B cell (primary cell): ENCODE results near the gene CYFIP2. TPM values are rescaled to one million over a fixed set of nuclear protein-coding genes. Genes with fewer than 3 reads are reported as not detected.
"Not testable (repeated sequence)": the region's sequence is repeated elsewhere in the genome, so short reads cannot be mapped to it uniquely, and the experiment has no call there.

Experiments used
- ATAC-seq: fragments of 200-7000 bp; cut with Tn5 transposase; one replicate; pipeline ENCODE4 v1.10.0; 2021; ENCODE audit warnings: low read depth, mild to moderate bottlenecking, moderate number of reproducible peaks, moderate library complexity
- CTCF ChIA-PET: fragments of 350-600 bp; sonication (Branson Sonifier 250); formaldehyde crosslinking; loops from one replicate; lab custom pipeline; 2021; ENCODE audit warnings: antibody characterized with exemption, inconsistent platforms; lab: Charles Lee
- POLR2A ChIA-PET: fragments of 350-600 bp; sonication (Branson Sonifier 250); formaldehyde crosslinking; loops from one replicate; lab custom pipeline; 2021; ENCODE audit warnings: antibody characterized with exemption; lab: Charles Lee
- DNase-seq: peaks from one replicate; pipeline ENCODE4 v3.0.0; 2013
- H2AFZ ChIP-seq: 2 replicates; pipeline ENCODE4 v1.6.1; 2012; ENCODE audit warnings: mild to moderate bottlenecking, low read depth, low read length; ENCODE audit not compliant: insufficient read depth, poor library complexity, severe bottlenecking
- H3K27ac ChIP-seq, 2 donors: 1 replicate in 1 of 2; 2 replicates in 1 of 2; pipeline ENCODE4 v1.5.1; 2012 to 2013; ENCODE audit warnings: low read length in 2 of 2, mild to moderate bottlenecking in 2 of 2, moderate library complexity in 1 of 2
- H3K27me3 ChIP-seq, 4 experiments: fragments of 200-600 bp in 1 of 4; sonication (generic) in 1 of 4; replicated peaks in 1 of 4; 1 replicate in 2 of 4; 2 replicates in 2 of 4; pipeline versions ENCODE4 v1.6.1 to v1.7.0; 2013 to 2016; ENCODE audit warnings: low read length in 3 of 4, mild to moderate bottlenecking in 2 of 4, mixed read lengths in 1 of 4, moderate library complexity in 1 of 4; ENCODE audit not compliant: insufficient read depth in 4 of 4, control insufficient read depth in 3 of 4; ENCODE audit errors: control extremely low read depth in 1 of 4
- H3K36me3 ChIP-seq, 2 experiments: replicated peaks in 1 of 2; 1 replicate in 1 of 2; 2 replicates in 1 of 2; pipeline versions ENCODE4 v1.6.1 to v1.7.1; 2013; ENCODE audit warnings: low read length in 1 of 2; ENCODE audit not compliant: insufficient read depth in 2 of 2, control insufficient read depth in 1 of 2; ENCODE audit errors: control extremely low read depth in 1 of 2, extremely low read depth in 1 of 2
- H3K4me1 ChIP-seq, 2 donors: fragments of 200-600 bp in 1 of 2; sonication (generic) in 1 of 2; 1 replicate in 1 of 2; 2 replicates in 1 of 2; pipeline versions ENCODE4 v1.5.1 to v1.6.1; 2013 to 2017; ENCODE audit warnings: low read length in 2 of 2; ENCODE audit not compliant: control insufficient read depth in 2 of 2, insufficient read depth in 2 of 2
- H3K4me2 ChIP-seq: replicated peaks from 2 replicates; pipeline ENCODE3; 2012; ENCODE audit warnings: mild to moderate bottlenecking, low read depth, low read length; ENCODE audit not compliant: poor library complexity, severe bottlenecking
- H3K4me3 ChIP-seq, 5 experiments: fragments of 200-600 bp in 1 of 5; sonication (generic) in 1 of 5; 1 replicate in 3 of 5; 2 replicates in 2 of 5; pipeline versions ENCODE4 v1.5.1 to v1.7.0; 2011 to 2016; ENCODE audit warnings: low read length in 4 of 5, mild to moderate bottlenecking in 4 of 5, low read depth in 2 of 5, control low read depth in 1 of 5, moderate library complexity in 1 of 5; ENCODE audit not compliant: insufficient read depth in 1 of 5; ENCODE audit errors: control extremely low read depth in 1 of 5, extremely low read depth in 1 of 5
- H3K79me2 ChIP-seq: fragments of 200-600 bp; sonication (generic); one replicate; pipeline ENCODE4 v1.6.0; 2016; ENCODE audit warnings: low read length; ENCODE audit not compliant: control insufficient read depth, insufficient read depth
- H3K9ac ChIP-seq: fragments of 200-600 bp; sonication (generic); 2 replicates; pipeline ENCODE4 v1.6.1; 2017; ENCODE audit warnings: mild to moderate bottlenecking, low read length, moderate library complexity
- H3K9me3 ChIP-seq, 3 donors: one replicate each; pipeline versions ENCODE4 v1.6.1 to v1.7.1; 2013; ENCODE audit warnings: low read length in 2 of 3; ENCODE audit not compliant: control insufficient read depth in 2 of 3, insufficient read depth in 1 of 3; ENCODE audit errors: control extremely low read depth in 1 of 3
- H4K20me1 ChIP-seq: 2 replicates; pipeline ENCODE4 v1.6.0; 2012; ENCODE audit warnings: mild to moderate bottlenecking, low read length; ENCODE audit not compliant: insufficient read depth, control insufficient read depth, poor library complexity, severe bottlenecking
- H3K27ac Mint-ChIP-seq: one replicate; pipeline ENCODE4 v1.8.0; 2021; ENCODE audit warnings: mixed read lengths
- H3K27me3 Mint-ChIP-seq: one replicate; pipeline ENCODE4 v1.8.0; 2021; ENCODE audit warnings: mixed read lengths
- H3K4me1 Mint-ChIP-seq: one replicate; pipeline ENCODE4 v1.8.0; 2021; ENCODE audit warnings: mixed read lengths
- H3K4me3 Mint-ChIP-seq: one replicate; pipeline ENCODE4 v1.8.0; 2021; ENCODE audit warnings: mixed read lengths
- H3K9me3 Mint-ChIP-seq: one replicate; pipeline ENCODE4 v1.8.0; 2022; ENCODE audit warnings: mixed read lengths; ENCODE audit not compliant: insufficient read depth
- CTCF ChIP-seq: fragments of 200-600 bp; IDR thresholded peaks from one replicate; pipeline ENCODE4 v1.8.0; 2022; ENCODE audit warnings: antibody characterized with exemption, mild to moderate bottlenecking
- EZH2 ChIP-seq: IDR thresholded peaks from 2 replicates; pipeline ENCODE4 v1.6.1; 2012; ENCODE audit warnings: borderline replicate concordance, low read depth, mild to moderate bottlenecking, moderate library complexity, low read length; ENCODE audit not compliant: insufficient read depth, poor library complexity, severe bottlenecking
- WGBS: methylation state at CpG from one replicate; pipeline ENCODE4 v1.1.5; 2013; ENCODE audit warnings: missing lambda C conversion rate; ENCODE audit not compliant: insufficient coverage; 5-methylcytosine and 5-hydroxymethylcytosine counted together
- intact Hi-C: fragments of 100-400 bp; cut with micrococcal nuclease; formaldehyde crosslinking; loops from one replicate; pipeline ENCODE4 v1.10.0; 2022
- polyA plus RNA-seq: library from polyadenylated mRNA; depleted of rRNA; stranded (reverse); fragments of >200 nt; gene quantifications from 2 replicates; pipeline ENCODE4 v1.2.3, GENCODE V29; 2012
- total RNA-seq, 2 donors: library from RNA; stranded (reverse); fragments of 120-200 nt in 1 of 2; gene quantifications; 1 replicate in 1 of 2; 2 replicates in 1 of 2; pipeline versions ENCODE4 v1.2.3 to v1.2.4, GENCODE V29; 2013 to 2022

CYFIP2 gene
- total and polyA plus RNA-seq, 2 donors (not counting 1 experiment from before 2014, with no cell fraction given) = 231 to 663 TPM

GRCh38 chr5:157236423-157236822, 29.5 kb upstream of the CYFIP2 start:
- no peak for DNase-seq
- Histone ChIP-seq H3K36me3 (no peaks in the 10 kb centered on the region), H3K27me3 (no peaks in the 10 kb centered on the region), H3K9me3 (no peaks in the 10 kb centered on the region), H3K4me2 (no peak overlapping the region), H3K4me3 (no peak overlapping the region), H3K4me1 (no peaks in the 10 kb centered on the region), H2AFZ (no peak overlapping the region), H3K9ac (no peak overlapping the region), H4K20me1 (no peaks in the 10 kb centered on the region), H3K27ac (no peak overlapping the region), H3K79me2 (no peaks in the 10 kb centered on the region)
- ChIA-PET POLR2A (no interaction called here), CTCF (no interaction called here)
- no peaks in the 10 kb centered on the region for H3K4me1 Mint-ChIP-seq
- no peak overlapping the region for H3K27ac Mint-ChIP-seq
- no peak for TF ChIP-seq CTCF
- TF ChIP-seq EZH2 = no peak
- intact Hi-C loops = no loop called here
- H3K9me3 Mint-ChIP-seq = no peaks in the 10 kb centered on the region
- WGBS = no CpG with 5 or more reads among the region's 3 CpGs
- ATAC-seq = no peak
- H3K27me3 Mint-ChIP-seq = no peaks in the 10 kb centered on the region
- H3K4me3 Mint-ChIP-seq = no peak overlapping the region

GRCh38 chr5:157241483-157241882, 24.4 kb upstream of the CYFIP2 start:
- ChIA-PET POLR2A (interaction anchor here (0.7 kb wide), 1 partner anchor 84 kb away, joined by 4 read pairs; no protein-coding TSS in a partner anchor), CTCF (interaction anchor here (1.0 to 4.7 kb wide), 2 partner anchors 12 to 93 kb away, joined by 3 to 28 read pairs; no protein-coding TSS in a partner anchor)
- TF ChIP-seq EZH2 = no peak
- no peak for TF ChIP-seq CTCF
- no peak overlapping the region for H3K4me2 ChIP-seq
- no peaks in the 10 kb centered on the region for H3K9me3 ChIP-seq
- no peaks in the 10 kb centered on the region for H3K36me3 ChIP-seq
- H3K27me3 ChIP-seq = no peaks in the 10 kb centered on the region
- Mint-ChIP-seq H3K4me1 (no peaks in the 10 kb centered on the region), H3K4me3 (no peak overlapping the region), H3K27ac (no peak overlapping the region), H3K9me3 (no peaks in the 10 kb centered on the region), H3K27me3 (no peaks in the 10 kb centered on the region)
- no peaks in the 10 kb centered on the region for H3K79me2 ChIP-seq
- no peak overlapping the region for H3K9ac ChIP-seq
- ATAC-seq = no peak
- no peak overlapping the region for H3K27ac ChIP-seq
- DNase-seq = no peak
- no CpG with 5 or more reads among the region's 4 CpGs for WGBS
- no peak overlapping the region for H2AFZ ChIP-seq
- H4K20me1 ChIP-seq = no peaks in the 10 kb centered on the region
- no peak overlapping the region for H3K4me3 ChIP-seq
- no peaks in the 10 kb centered on the region for H3K4me1 ChIP-seq
- intact Hi-C loops = no loop called here

- H3K27me3 ChIP-seq, H3K4me3 ChIP-seq, POLR2A ChIA-PET, ATAC-seq, H3K79me2 ChIP-seq, H3K9ac ChIP-seq, H3K27ac ChIP-seq, H3K4me1 ChIP-seq, intact Hi-C loops, H3K36me3 ChIP-seq, H3K27ac Mint-ChIP-seq, H3K9me3 Mint-ChIP-seq, H2AFZ ChIP-seq, H4K20me1 ChIP-seq, DNase-seq, H3K27me3 Mint-ChIP-seq, H3K4me2 ChIP-seq, H3K9me3 ChIP-seq, H3K4me3 Mint-ChIP-seq: not testable (repeated sequence)
- H3K4me1 Mint-ChIP-seq = peaks cover 12% of the 10 kb centered on the region
- 79% methylated on average over 6 of the region's 7 CpGs for WGBS
- CTCF ChIA-PET = interaction anchor here (4.7 to 24.2 kb wide), 2 partner anchors 9 to 77 kb away, joined by 28 to 495 read pairs; no protein-coding TSS in a partner anchor
Observed at GRCh38 chr5:157244704-157245103, 21.2 kb upstream of the CYFIP2 start.
